HG03039 (cell line): ENCODE results near the gene NHLRC2.
"Not testable (repeated sequence)": the region's sequence is repeated elsewhere in the genome, so short reads cannot be mapped to it uniquely, and the experiment has no call there.

Source experiments
- ATAC-seq: cut with Tn5 transposase; IDR thresholded peaks from one replicate; pipeline ENCODE4 v1.9.1; 2021; ENCODE audit warnings: mild to moderate bottlenecking, moderate library complexity; ENCODE audit not compliant: unreplicated experiment

Gene NHLRC2, protein sequence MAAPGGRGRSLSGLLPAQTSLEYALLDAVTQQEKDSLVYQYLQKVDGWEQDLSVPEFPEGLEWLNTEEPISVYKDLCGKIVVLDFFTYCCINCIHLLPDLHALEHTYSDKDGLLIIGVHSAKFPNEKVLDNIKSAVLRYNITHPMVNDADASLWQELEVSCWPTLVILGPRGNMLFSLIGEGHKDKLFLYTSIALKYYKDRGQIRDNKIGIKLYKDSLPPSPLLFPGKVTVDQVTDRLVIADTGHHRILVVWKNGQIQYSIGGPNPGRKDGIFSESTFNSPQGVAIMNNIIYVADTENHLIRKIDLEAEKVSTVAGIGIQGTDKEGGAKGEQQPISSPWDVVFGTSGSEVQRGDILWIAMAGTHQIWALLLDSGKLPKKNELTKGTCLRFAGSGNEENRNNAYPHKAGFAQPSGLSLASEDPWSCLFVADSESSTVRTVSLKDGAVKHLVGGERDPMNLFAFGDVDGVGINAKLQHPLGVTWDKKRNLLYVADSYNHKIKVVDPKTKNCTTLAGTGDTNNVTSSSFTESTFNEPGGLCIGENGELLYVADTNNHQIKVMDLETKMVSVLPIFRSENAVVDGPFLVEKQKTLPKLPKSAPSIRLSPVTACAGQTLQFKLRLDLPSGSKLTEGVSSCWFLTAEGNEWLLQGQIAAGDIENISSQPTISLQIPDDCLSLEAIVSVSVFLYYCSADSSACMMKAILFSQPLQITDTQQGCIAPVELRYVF

DNA sequence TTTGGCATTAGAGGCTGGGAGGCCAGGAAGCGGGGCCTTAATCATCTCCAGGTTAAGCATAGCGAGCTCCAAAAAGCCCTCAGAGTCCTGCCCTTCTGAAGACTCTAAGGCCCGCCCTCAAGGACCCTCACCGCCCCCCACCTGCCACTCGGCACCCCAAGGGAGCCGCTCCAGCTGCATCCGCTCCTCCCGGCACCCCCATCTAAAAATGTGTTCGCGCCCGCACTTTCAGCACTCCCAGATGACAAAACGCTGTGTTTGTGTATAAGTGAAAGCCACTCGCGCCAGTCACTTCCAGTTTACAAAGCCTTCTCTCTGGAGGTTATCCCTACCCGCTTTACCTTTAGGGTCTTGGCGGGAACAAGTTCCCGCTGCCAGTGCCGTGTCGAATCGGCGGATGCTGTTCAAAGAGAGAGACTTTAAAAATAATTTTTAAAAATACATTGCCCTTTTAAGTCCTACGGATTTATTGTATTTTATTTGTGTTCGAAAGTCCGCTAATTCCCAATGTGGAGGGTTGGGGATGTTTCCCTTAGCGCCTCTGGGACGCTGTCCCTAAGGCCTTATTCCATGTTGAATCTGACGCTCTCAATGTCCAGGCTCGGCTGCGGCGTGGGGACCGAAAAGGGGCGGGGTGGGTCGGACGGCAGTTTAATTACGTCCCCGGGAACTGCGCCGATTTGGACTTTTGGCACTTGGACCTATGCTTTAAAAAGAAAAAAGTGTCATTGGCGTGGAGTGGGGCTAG lies at the start of gene NHLRC2, which contains the start of gene DCLRE1A:
Gene NHLRC2, plus strand, starts transcription at position 649 of the 748 bp plus-strand sequence. CDS start 212 bp downstream, outside the sequence.
Gene DCLRE1A, minus strand, starts transcription at position 70 of the 748 bp plus-strand sequence. CDS start 900 bp downstream, outside the sequence.
- peak; percentile 38 for ATAC-seq

GRCh38 chr10:113806503-113806902 lies 48.0 kb upstream of the NHLRC2 start:
- ATAC-seq = no peak

GRCh38 chr10:113808168-113808567 lies 46.3 kb upstream of the NHLRC2 start:
- ATAC-seq = no peak

DNA sequence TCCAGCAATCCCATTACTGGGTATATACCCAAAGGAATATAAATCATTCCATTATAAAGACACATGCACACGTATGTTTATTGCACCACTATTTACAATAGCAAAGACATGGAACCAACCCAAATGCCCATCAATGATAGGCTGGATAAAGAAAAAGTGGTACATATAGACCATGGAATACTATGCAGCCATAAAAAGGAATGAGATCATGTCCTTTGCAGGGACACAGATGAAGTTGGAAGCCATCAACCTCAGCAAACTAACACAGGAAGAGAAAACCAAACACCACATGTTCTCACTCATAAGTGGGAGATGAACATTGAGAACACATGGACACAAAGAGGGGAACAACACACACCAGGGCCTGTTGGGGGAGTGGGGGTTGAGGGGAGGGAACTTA lies 39.8 kb upstream of the NHLRC2 start:
- ATAC-seq = not testable (repeated sequence)

GRCh38 chr10:113819989-113820388 lies 34.5 kb upstream of the NHLRC2 start:
- ATAC-seq = no peak

DNA sequence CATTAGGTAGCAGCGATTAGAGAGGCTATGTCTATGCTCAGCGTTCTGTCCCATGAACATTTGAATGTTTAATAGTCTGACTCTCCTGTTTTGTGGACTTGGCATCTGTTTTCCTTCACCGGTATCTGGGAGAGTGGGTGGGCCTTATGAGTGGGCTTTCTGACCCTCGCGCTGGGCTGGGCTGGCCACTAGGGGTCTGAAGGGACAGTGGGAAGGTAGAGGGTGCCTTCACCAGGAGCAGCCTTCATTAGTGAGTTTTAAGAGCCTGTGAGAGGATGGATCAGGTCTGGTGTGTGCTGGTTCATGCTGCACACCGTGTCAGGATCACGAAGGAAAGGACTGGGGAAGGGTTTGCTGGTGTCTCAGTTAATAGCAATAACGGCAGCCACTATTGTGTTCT lies 34.0 kb upstream of the NHLRC2 start:
- no peak for ATAC-seq

GRCh38 chr10:113821306-113821705 lies 33.2 kb upstream of the NHLRC2 start:
- ATAC-seq = not testable (repeated sequence)

GRCh38 chr10:113822174-113822573 lies 32.3 kb upstream of the NHLRC2 start:
- no peak for ATAC-seq

DNA sequence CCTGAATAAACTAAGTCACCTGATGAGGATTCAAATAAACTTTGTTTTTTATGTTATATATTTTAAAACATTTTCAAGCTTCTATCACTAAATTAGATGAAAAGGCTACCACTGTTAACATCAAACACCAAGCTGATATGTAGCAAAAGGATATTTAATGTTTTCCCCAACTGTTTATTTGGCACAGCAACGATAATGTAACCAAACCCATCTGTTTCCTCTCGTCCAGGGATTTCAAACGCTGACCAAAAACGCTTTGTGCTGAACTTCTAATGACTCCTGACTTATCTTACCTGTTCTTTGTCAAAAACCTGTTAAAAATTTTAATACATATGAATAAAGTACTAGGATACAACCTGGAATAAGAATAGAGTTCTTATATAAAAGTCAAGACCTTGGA lies 31.1 kb upstream of the NHLRC2 start:
- ATAC-seq = no peak

DNA sequence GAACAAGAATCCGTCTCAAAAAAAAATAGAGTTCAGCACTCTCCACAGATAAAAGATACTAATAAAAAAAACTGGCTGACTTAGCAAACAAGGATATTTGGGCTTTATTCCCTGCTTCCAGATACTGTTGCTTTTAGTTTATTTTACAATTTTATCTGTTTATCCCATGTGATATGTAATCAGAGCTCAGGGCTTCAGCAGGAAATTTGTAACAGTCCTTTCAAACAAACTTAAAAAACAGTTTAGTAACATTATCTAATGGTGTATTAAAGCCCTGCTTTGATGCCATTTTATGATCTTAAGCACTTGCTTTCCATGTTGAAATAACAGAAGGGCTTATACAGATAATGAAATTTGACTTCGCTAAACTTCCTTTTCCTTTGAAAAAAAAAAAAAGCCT lies 28.7 kb upstream of the NHLRC2 start:
- no peak for ATAC-seq

DNA sequence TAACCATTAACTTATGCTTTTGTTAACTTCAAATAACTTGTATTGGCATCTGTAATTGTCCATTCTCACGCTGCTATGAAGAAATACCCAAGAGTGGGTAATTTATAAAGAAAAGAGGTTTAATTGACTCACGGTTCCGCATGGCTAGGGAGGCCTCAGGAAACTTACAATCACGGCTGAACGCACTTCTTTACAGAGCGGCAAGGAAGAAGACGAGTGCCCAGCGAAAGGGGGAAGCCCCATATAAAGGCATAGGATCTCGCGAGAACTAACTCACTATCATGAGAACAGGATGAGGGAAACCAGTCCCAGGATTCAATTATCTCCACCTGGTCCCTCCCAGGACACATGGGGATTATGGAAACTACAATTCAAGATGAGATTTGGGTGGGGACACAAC lies 25.9 kb upstream of the NHLRC2 start:
- ATAC-seq = not testable (repeated sequence)

- ATAC-seq = no peak
Measured at GRCh38 chr10:113842171-113842570, 12.3 kb upstream of the NHLRC2 start.

GRCh38 chr10:113843972-113844485 lies 10.4 kb upstream of the NHLRC2 start:
- no peak for ATAC-seq

DNA sequence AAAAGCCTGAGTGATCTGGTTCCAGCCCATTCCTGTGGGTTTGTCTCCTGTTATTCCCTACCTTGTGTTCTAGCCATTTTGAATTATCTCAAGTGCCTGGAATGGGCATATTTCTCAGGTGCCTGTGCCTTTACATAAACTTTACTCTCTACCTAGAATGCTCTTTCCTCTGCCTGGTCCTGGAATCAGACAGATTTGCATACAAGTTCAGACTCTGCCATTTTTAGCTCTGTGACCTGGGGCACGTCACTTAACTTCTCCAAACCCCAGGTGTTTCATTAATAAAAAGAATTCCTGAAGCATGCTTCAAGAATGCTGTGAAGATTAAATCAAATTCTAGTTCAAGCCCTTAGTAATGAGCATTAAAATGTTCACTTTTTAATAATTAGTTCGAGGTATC lies 8.4 kb upstream of the NHLRC2 start:
- no peak for ATAC-seq

DNA sequence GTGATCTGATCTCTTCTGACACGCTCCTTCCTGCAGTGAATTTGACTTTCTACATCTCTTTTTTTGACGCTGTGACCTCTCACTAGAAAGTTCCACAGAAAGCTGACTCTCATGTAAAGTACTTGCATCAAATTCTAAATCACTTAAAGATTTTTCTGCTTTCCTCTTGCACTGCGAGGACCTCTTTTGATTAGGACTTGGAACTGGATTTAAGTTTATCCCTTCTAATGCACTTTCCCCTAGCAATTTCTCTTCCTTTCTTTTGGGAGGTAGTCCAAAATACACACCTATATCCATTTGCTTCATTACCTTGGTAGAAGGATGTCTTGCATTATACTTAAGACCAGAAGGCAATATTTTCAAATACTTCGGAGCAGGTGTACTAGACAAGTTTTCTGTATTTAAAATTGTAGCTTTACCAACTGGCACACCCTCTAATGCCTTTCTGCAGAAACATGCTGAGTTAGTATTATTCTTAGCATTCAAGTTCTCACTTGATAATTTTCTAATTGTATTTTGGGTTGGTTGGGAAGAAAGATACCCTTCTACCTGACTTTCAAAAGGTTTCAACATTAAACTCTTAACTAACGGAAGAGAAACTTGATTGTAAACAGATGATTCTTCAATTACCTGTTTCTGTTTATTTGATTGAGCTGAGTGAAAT lies 5.2 kb upstream of the NHLRC2 start:
- ATAC-seq = no peak

- no peak for ATAC-seq
Measured at GRCh38 chr10:113849946-113850345, 4.5 kb upstream of the NHLRC2 start.

DNA sequence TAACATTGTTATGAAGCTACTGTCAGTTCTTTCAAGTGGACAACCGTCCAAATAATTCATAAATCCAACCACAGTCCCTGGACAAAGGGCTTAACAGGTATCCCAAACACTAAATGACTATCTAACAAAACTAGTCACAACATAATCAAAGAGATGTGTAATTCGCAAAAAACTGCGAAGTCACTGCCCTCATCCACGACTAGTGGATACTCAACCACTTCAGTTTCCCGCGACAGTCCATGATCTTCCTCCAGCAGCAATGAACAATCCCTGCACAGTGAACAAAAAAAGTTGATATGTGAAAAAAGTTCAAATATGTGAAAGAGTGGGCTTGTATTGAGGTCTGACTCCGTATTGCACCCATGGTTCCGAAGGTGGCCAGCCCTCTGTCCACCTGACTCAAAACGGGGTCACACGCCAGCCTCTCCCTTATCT lies 866 bp upstream of the NHLRC2 start:
- no peak for ATAC-seq

DNA sequence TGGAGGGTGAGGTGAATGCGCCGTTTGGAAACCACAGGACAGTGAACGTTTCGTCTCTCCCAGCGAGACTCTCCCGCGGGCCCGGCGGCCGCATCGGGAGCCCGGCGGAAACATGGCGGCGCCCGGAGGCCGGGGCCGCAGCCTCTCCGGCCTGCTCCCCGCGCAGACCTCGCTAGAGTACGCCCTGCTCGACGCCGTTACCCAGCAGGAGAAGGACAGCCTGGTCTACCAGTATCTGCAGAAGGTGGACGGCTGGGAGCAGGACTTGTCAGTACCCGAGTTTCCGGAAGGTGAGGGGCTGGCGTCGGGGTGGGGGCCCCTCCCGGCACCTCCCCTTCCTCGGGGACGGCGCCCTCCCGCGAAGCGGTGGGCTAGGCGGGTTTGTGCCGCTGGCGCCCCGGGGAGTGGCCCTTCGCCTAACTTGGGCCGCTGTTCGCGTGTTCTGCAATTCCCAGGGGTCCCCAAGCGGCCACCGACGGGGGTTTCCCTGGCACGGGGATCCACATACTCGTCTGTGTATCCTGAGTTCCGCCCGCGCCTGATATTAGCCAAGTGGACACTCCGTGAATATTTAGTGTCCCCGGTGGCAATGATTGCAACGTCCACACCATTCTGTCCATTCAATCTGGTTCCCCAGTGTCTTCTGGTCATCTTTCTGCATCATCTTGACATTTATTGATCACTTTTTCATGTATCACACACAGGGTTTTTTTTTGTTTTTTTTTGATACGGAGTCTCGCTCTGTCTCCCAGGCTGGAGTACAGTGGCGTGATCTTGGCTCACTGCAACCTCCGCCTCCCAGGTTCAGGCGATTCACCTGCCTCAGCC lies 514 bp downstream of the NHLRC2 start:
- ATAC-seq = peak; percentile 26

GRCh38 chr10:113856563-113856962 lies 2.1 kb downstream of the NHLRC2 start:
- ATAC-seq = no peak

- no peak for ATAC-seq
Measured at GRCh38 chr10:113857210-113857609, 2.7 kb downstream of the NHLRC2 start.
